IMR-90 (cell line): ENCODE measurements around the gene NFYC. TPM values are rescaled to one million over a fixed set of nuclear protein-coding genes. Genes with fewer than 3 reads are reported as not detected.
A peak's percentile ranks its signal among the peaks of the same experiment; 100 is the strongest.

Experiments
- ATAC-seq: fragments of 200-7000 bp; cut with Tn5 transposase; 2 replicates; pipeline ENCODE4 v1.9.1; 2020; ENCODE audit warnings: low read depth, mild to moderate bottlenecking, moderate library complexity
- BruUV-seq: library from RNA; stranded (reverse); fragments of 400-500 nt; replicated peaks from 2 replicates; lab custom pipeline; 2021; lab: Mats Ljungman, UMichigan
- CTCF ChIA-PET: fragments of 300-600 bp; formaldehyde crosslinking; extraction: SDS; loops from one replicate; lab custom pipeline; 2021; ENCODE audit warnings: antibody characterized with exemption; lab: Yijun Ruan, JAX
- POLR2A ChIA-PET: fragments of 300-600 bp; sonication (Branson Sonifier 250); formaldehyde crosslinking; loops from one replicate; lab custom pipeline; 2022; ENCODE audit warnings: antibody characterized with exemption; ENCODE audit not compliant: unreplicated experiment; lab: Charles Lee
- DNase-seq: peaks from one replicate; pipeline ENCODE4 v3.0.0; 2013
- H2AFZ ChIP-seq: replicated peaks from 2 replicates; pipeline ENCODE3; 2013; ENCODE audit warnings: low read length, mild to moderate bottlenecking; ENCODE audit not compliant: poor library complexity
- H2AK5ac ChIP-seq: 2 replicates; pipeline ENCODE4 v1.6.1; 2013; ENCODE audit warnings: low read depth, low read length, inconsistent platforms
- H2AK9ac ChIP-seq: replicated peaks from 2 replicates; pipeline ENCODE3; 2013; ENCODE audit warnings: mild to moderate bottlenecking, low read depth, low read length, moderate library complexity; ENCODE audit not compliant: poor library complexity
- H2BK120ac ChIP-seq: 2 replicates; pipeline ENCODE4 v1.6.1; 2013; ENCODE audit warnings: low read depth, low read length, inconsistent platforms
- H2BK15ac ChIP-seq: 3 replicates; pipeline ENCODE4 v1.6.1; 2013; ENCODE audit warnings: low read depth, low read length, inconsistent platforms
- H2BK20ac ChIP-seq: 2 replicates; pipeline ENCODE4 v1.6.1; 2013; ENCODE audit warnings: low read depth, mild to moderate bottlenecking, inconsistent platforms, low read length, moderate library complexity
- H2BK5ac ChIP-seq: 2 replicates; pipeline ENCODE4 v1.6.1; 2013; ENCODE audit warnings: mild to moderate bottlenecking, low read depth, low read length, inconsistent platforms; ENCODE audit not compliant: poor library complexity, severe bottlenecking
- H3K14ac ChIP-seq: replicated peaks from 2 replicates; pipeline ENCODE4 v1.6.1; 2013; ENCODE audit warnings: low read depth, low read length, inconsistent platforms
- H3K18ac ChIP-seq: 2 replicates; pipeline ENCODE4 v1.6.1; 2013; ENCODE audit warnings: low read depth, low read length, control low read depth
- H3K23ac ChIP-seq: 2 replicates; pipeline ENCODE4 v1.6.1; 2013; ENCODE audit warnings: low read depth, low read length, inconsistent platforms
- H3K27ac ChIP-seq: 2 replicates; pipeline ENCODE4 v1.5.1; 2013; ENCODE audit warnings: mild to moderate bottlenecking, control low read depth, low read length; ENCODE audit not compliant: insufficient read depth
- H3K27me3 ChIP-seq: 2 replicates; pipeline ENCODE4 v1.6.1; 2013; ENCODE audit warnings: low read length; ENCODE audit not compliant: control insufficient read depth, insufficient read depth
- H3K36me3 ChIP-seq: 2 replicates; pipeline ENCODE4 v1.6.1; 2013; ENCODE audit warnings: low read length, mixed read lengths; ENCODE audit not compliant: control insufficient read depth, insufficient read depth
- H3K4ac ChIP-seq: 2 replicates; pipeline ENCODE4 v1.6.1; 2013; ENCODE audit warnings: low read depth, low read length, inconsistent platforms
- H3K4me1 ChIP-seq: 2 replicates; pipeline ENCODE4 v1.6.1; 2013; ENCODE audit warnings: low read length, mixed read lengths; ENCODE audit not compliant: control insufficient read depth, insufficient read depth
- H3K4me2 ChIP-seq: 2 replicates; pipeline ENCODE4 v1.6.1; 2013; ENCODE audit warnings: low read depth, mild to moderate bottlenecking, control low read depth, low read length, moderate library complexity
- H3K4me3 ChIP-seq: 2 replicates; pipeline ENCODE4 v1.5.1; 2013; ENCODE audit warnings: low read depth, mild to moderate bottlenecking, control low read depth, low read length, moderate library complexity; ENCODE audit not compliant: insufficient read depth
- H3K56ac ChIP-seq: 2 replicates; pipeline ENCODE4 v1.6.1; 2013; ENCODE audit warnings: low read length, inconsistent platforms; ENCODE audit not compliant: insufficient read depth; ENCODE audit errors: extremely low read depth
- H3K79me1 ChIP-seq, 2 experiments: 2 replicates each; pipeline ENCODE4 v1.6.1; 2013; ENCODE audit warnings: low read length in 2 of 2, inconsistent platforms in 1 of 2, low read depth in 1 of 2
- H3K9ac ChIP-seq: 2 replicates; pipeline ENCODE4 v1.6.1; 2013; ENCODE audit warnings: low read depth, low read length, control low read depth
- H3K9me1 ChIP-seq: 2 replicates; pipeline ENCODE4 v1.6.1; 2013; ENCODE audit warnings: low read length, inconsistent platforms; ENCODE audit not compliant: insufficient read depth
- H3K9me3 ChIP-seq: 2 replicates; pipeline ENCODE4 v1.6.1; 2013; ENCODE audit warnings: low read length; ENCODE audit not compliant: control insufficient read depth, insufficient read depth
- H4K20me1 ChIP-seq: 2 replicates; pipeline ENCODE4 v1.6.1; 2013; ENCODE audit warnings: low read length, inconsistent platforms; ENCODE audit not compliant: insufficient read depth
- H4K5ac ChIP-seq: 2 replicates; pipeline ENCODE4 v1.6.1; 2013; ENCODE audit warnings: mild to moderate bottlenecking, low read depth, low read length, control low read depth
- H4K8ac ChIP-seq, 2 experiments: 2 replicates each; pipeline ENCODE4 v1.6.1; 2013; ENCODE audit warnings: low read depth in 2 of 2, low read length in 2 of 2, control low read depth in 1 of 2, inconsistent platforms in 1 of 2
- H4K91ac ChIP-seq: 2 replicates; pipeline ENCODE4 v1.6.1; 2013; ENCODE audit warnings: low read depth, low read length, inconsistent platforms; ENCODE audit not compliant: insufficient read depth
- MAFK ChIP-seq: IDR thresholded peaks from 2 replicates; pipeline ENCODE4 v1.6.1; 2012; ENCODE audit warnings: low read depth, low read length, improper control_type of control experiment
- NFE2L2 ChIP-seq: fragments of 150-350 bp; IDR thresholded peaks from 2 replicates; pipeline ENCODE4 v1.6.1; 2016; ENCODE audit warnings: low read depth, mild to moderate bottlenecking, low read length
- RAD21 ChIP-seq: IDR thresholded peaks from 2 replicates; pipeline ENCODE4 v1.6.1; 2012; ENCODE audit warnings: low read length, improper control_type of control experiment
- RCOR1 ChIP-seq: IDR thresholded peaks from 2 replicates; pipeline ENCODE4 v1.6.1; 2012; ENCODE audit warnings: mild to moderate bottlenecking, low read length, improper control_type of control experiment; ENCODE audit not compliant: insufficient replicate concordance
- RFX5 ChIP-seq: IDR thresholded peaks from 2 replicates; pipeline ENCODE4 v1.8.0; 2012; ENCODE audit warnings: low read depth, mild to moderate bottlenecking, low read length, moderate library complexity
- WGBS, 2 experiments: methylation state at CpG; one replicate each; pipeline versions ENCODE4 v1.1.5 to v1.1.7; 2013; ENCODE audit warnings: missing lambda C conversion rate in 2 of 2; ENCODE audit not compliant: insufficient read length in 1 of 2; ENCODE audit errors: extremely low coverage in 2 of 2; 5-methylcytosine and 5-hydroxymethylcytosine counted together
- dilution Hi-C: fragments of 300-500 bp; cut with HindIII; formaldehyde crosslinking; loops from one replicate; pipeline ENCODE4 v1.14.3; 2018; ENCODE audit warnings: low sequenced_read_pairs; ENCODE audit not compliant: unreplicated experiment
- in situ Hi-C: fragments of 300-500 bp; cut with MboI; formaldehyde crosslinking; loops from 3 replicates; pipeline ENCODE4 v1.14.3; 2019; ENCODE audit warnings: low sequenced_read_pairs, inconsistent platforms, mixed read lengths
- intact Hi-C: fragments of 100-400 bp; cut with micrococcal nuclease; formaldehyde crosslinking; loops from 2 replicates; pipeline ENCODE4 v1.10.0; 2022
- polyA plus RNA-seq, 3 experiments: library from polyadenylated mRNA; depleted of rRNA; stranded (reverse); fragments of >200 nt; gene quantifications; 2 replicates each; pipeline ENCODE4 v1.2.3, GENCODE V29; 2012; ENCODE audit warnings: low replicate concordance in 1 of 3
- total RNA-seq: library from RNA; depleted of rRNA; stranded (reverse); fragments of >200 nt; gene quantifications from 2 replicates; pipeline ENCODE4 v1.2.3, GENCODE V29; 2012
- TF ChIP-seq, protein P1 (sequence below): fragments of 150-350 bp; IDR thresholded peaks from 2 replicates; pipeline ENCODE4 v1.6.1; 2017; ENCODE audit warnings: mild to moderate bottlenecking, antibody characterized with exemption, low read length, low read depth

The NFYC gene
- total and polyA plus RNA-seq, 2 of the 4 experiments (the other 2 are of a cell fraction): 45.2 to 62.2 TPM

DNA sequence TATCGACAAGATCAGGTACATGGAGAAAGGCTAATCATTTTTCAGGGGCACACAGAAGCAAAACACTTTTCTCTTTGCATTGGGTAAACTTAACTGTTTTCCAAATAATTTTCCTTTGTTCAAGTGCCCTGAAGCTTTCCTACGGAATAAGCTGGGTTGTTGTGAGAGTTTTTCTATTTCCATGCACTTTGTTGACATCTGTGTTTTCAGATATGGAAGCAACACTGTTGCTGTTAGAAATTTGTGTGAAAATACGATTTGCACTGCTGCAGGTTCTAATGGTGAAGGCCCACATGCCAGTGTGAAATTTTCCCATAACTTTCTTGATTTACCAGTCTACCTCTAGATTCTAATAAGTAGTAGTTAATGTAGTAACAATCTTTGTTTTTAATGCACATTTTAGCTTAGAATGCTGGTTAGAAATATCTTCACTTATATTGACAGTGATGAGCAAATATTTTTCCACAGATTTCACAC is 18.3 kb downstream of the NFYC start:
- H2AFZ ChIP-seq: no peak overlapping the region
- H3K9ac ChIP-seq: peak overlapping the region; percentile 78; the same call in 1 of the 2 replicates
- H3K36me3 ChIP-seq: no peaks in the 10 kb centered on the region
- BruUV-seq: no TSS peak
- 0 out of 2 replicates have a peak overlapping the region, but pooled peaks have one; percentile 6 for H2AK5ac ChIP-seq
- CTCF ChIA-PET: interaction anchor here (1.2 kb wide), 1 partner anchor 10 kb away, joined by 3 read pairs; no protein-coding TSS in a partner anchor
- H3K79me1 ChIP-seq: peaks cover 27 to 54% of the 10 kb centered on the region in 2 experiments
- peaks cover 3% of the 10 kb centered on the region for H3K4me1 ChIP-seq
- no peak overlapping the region for H2BK15ac ChIP-seq
- peak overlapping the region; percentile 16; the same call in 1 of the 2 replicates for H3K27ac ChIP-seq
- H3K9me1 ChIP-seq: peaks cover 5% of the 10 kb centered on the region
- H3K18ac ChIP-seq: no peak overlapping the region
- peak overlapping the region; percentile 71; the same call in 1 of the 2 replicates for H3K56ac ChIP-seq
- POLR2A ChIA-PET: interaction anchor here (0.6 to 1.4 kb wide), 2 partner anchors 18 to 1569 kb away, joined by 3 read pairs; partner anchors contain the start of gene NFYC
- WGBS, 2 experiments: no CpG with 5 or more reads among the region's 3 CpGs
- in situ Hi-C loops (no loop called here), intact Hi-C loops (no loop called here), dilution Hi-C loops (no loop called here)
- H3K4me3 ChIP-seq: peak overlapping the region; percentile 74
- H4K5ac ChIP-seq: peak overlapping the region; percentile 39; the same call in 1 of the 2 replicates
- no peaks in the 10 kb centered on the region for H4K20me1 ChIP-seq
- ATAC-seq (no peak), DNase-seq (no peak)
- no peak overlapping the region for H2AK9ac ChIP-seq
- peak overlapping the region; percentile 95 for H3K4me2 ChIP-seq
- H4K91ac ChIP-seq: peak overlapping the region; percentile 74; the same call in 1 of the 2 replicates
- peak overlapping the region; percentile 45 for H3K14ac ChIP-seq
- H3K23ac ChIP-seq: peak overlapping the region; percentile 32; the same call in 1 of the 2 replicates
- no peak for TF ChIP-seq NFE2L2
- TF ChIP-seq MAFK: no peak
- no peak for TF ChIP-seq RAD21
- TF ChIP-seq, protein P1, sequence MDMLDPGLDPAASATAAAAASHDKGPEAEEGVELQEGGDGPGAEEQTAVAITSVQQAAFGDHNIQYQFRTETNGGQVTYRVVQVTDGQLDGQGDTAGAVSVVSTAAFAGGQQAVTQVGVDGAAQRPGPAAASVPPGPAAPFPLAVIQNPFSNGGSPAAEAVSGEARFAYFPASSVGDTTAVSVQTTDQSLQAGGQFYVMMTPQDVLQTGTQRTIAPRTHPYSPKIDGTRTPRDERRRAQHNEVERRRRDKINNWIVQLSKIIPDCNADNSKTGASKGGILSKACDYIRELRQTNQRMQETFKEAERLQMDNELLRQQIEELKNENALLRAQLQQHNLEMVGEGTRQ: no peak
- no peak for TF ChIP-seq RFX5
- TF ChIP-seq RCOR1: no peak
- H2BK20ac ChIP-seq: no peak overlapping the region
- peak overlapping the region; percentile 54 to 85; a peak in 2 of 4 replicates for H4K8ac ChIP-seq
- no peaks in the 10 kb centered on the region for H3K9me3 ChIP-seq
- H2BK120ac ChIP-seq: 0 out of 2 replicates have a peak overlapping the region, but pooled peaks have one; percentile 3
- no peaks in the 10 kb centered on the region for H3K27me3 ChIP-seq
- peak overlapping the region; percentile 2; the same call in 1 of the 2 replicates for H3K4ac ChIP-seq
- peak overlapping the region; percentile 97 for H2BK5ac ChIP-seq
